SH-SY5Y (cell line): ENCODE measurements around the gene MTIF3.

Experiments
- GATA2 ChIP-seq: IDR thresholded peaks from 2 replicates; pipeline ENCODE4 v1.6.1; 2011; ENCODE audit warnings: mild to moderate bottlenecking, low read depth, low read length
- GATA3 ChIP-seq: IDR thresholded peaks from 2 replicates; pipeline ENCODE4 v1.6.1; 2011; ENCODE audit warnings: low read depth, mild to moderate bottlenecking, low read length, moderate library complexity

Gene MTIF3

DNA sequence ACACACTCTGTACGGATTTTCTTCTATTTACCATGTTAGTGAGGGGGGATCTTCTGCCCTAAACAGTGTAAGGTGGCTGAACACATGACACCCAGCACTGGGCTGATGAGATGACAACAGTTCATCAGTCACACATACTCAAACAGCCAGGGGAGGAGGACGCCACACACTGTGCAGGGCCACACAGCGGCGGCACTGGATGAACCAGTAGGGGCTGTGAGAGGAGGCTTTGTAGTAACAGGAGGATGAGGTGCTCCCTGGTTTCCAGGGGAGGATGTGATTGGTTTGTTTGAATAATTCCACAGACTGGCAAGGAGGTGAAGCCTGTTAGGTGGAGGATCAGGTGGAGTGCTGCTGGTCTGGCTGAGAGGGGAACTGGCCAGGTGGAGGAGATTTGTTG, 42.3 kb downstream of the MTIF3 start:
- TF ChIP-seq GATA2, result no peak

DNA sequence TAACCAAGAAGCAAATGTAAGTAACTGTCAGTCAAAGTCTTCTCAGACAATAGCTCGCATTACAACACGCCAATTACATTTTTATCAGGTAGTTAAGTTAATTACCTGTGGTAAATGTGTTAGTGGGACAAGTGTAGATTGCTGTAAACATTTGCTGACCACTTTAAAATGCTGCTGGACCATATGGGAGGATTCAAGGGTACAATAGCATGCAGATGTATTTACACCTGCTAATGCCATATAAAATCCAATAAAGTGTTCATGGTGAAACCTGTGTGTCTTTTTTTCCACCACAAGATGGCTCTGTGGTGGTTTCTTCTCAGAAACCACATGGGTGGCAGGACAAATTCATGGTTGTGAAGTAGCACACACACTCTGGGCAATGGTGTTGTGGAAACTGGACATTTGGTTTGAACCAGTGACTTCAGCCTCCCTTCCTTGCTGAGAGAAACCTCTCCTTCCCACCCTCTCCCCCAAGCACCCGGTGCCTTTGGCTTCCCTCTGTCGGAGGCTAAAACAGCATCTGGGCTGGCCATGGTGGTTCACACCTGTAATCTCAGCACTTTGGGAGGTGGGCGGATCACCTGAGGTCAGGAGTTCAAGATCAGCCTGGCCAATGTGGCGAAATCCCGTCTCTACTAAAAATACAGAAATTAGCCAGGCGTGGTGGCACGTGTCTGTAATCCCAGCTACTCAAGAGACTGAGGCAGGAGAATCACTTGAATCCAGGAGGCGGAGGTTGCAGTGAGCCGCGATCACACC, 44.0 kb downstream of the MTIF3 start:
- TF ChIP-seq GATA3, result no peak
- no peak for TF ChIP-seq GATA2

DNA sequence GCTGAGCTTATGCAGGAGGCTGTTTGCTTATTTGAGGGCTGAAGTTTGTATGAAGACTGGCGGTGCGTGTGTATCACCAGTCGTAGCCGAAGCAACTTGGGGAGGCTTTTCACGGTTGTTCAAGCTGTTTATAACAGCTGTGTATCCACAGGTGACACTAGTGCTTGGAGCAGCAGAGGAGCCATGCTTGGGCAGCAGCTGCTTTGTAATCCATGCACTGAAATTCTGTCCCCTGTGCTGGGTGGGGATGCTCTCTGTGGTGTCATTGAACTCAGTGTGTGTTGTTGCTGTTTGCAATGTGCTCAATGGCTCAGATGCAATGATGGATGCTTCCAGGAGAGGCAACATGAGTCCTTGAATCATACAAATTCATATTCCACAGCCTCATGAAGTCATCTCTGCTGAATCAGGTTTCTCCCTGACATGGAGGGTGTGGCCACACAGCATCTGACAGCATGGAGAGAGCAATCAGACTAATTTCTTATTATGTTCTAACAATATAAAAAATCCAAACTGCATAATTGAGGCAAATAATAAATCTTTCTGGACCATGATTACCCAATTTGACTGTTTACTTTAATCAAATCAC, 44.7 kb downstream of the MTIF3 start:
- TF ChIP-seq GATA3 (no peak), GATA2 (no peak)

DNA sequence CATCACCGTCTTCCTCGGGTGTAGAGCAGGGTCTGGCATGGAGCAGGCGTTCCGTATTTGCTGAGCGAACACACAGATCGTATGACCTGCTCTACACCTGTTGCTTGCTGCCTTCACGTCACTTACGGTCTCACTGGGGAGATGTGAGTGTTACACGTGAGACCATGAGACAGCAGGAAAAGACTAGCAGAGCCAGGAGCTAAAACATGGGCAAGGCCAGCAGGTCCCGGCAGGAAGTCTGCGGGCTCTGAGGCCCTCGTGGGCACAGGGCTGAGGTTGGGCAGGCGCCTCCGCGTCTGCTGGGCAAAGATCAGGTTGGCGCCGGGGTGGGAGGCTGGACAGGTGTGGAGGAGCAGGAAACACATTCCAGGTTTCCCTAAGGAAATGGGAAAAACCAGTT, 45.7 kb downstream of the MTIF3 start:
- TF ChIP-seq GATA3 (no peak), GATA2 (no peak)

DNA sequence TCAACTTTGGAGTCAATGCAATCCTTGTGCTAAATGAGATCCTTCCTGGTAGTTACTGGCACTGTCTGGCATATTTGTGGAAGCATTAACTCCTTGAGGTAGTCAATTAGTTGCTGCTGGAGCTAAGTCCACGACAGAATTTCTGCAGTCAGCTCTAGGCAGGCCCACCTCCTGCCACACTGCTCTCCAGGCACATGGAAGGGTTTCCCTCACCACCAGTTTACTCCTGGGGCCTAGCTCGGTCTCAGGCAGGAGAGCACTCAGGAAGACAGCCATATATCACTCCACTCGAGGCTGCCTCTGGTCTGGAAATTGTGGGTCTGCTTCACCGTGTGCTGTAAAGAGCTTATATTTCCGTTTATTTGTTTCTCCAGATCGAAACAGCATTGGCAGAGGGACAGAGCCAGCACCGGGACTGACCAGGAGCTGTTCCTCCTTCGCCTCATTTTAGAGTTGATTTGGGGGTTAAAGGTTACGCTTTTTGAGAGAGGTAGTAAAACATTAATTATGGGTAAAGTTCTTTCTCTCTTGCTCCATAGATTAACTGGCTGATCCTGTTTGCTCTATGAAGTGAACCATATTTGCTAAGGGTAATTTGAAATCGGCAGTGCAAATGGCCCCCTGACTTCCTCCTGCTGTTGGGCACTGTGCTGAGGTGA, 46.5 kb downstream of the MTIF3 start:
- TF ChIP-seq GATA2 (no peak), GATA3 (no peak)

DNA sequence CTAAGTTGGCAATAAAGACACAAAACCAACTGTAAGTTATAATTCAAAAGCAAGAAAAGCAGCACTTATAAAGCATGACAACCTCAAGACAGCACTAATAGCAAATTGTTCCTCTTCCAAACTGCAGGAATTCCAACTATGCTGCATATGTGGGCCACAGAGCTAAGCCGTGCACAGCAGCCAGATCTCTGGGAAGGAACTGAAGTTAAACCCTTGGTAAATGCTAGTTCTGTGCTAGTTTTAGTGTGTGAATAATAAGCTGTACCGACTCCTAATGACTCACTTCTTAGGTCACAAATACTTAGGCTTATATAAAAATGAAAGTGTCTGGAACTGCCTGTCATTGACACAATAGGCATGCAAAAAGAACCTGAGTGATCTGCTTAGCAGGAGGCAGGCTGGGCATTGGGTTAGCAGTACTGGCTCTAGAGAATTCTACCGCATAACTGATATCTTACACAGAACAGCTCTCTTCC, 47.1 kb downstream of the MTIF3 start:
- TF ChIP-seq GATA3 (no peak), GATA2 (no peak)

DNA sequence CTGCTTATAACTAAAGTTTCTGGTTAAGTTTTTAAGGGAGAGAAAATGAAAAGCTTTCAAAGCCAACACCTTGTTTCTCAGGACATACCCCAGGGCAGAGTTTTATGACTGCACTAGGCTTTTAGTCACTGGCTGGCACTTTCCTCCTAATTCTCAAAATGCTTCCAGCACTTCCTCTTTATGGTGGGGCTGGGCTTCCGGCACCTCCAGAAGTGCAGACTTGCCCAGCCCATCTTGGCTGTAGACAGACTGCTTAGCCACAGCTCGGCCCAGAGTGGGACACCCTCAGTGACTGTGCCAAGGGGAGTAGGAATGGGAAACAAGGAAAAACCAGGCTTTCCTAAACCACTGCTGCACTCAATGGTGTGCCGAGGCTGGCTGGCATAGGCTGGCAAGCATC, 49.2 kb downstream of the MTIF3 start:
- no peak for TF ChIP-seq GATA2
- no peak for TF ChIP-seq GATA3

DNA sequence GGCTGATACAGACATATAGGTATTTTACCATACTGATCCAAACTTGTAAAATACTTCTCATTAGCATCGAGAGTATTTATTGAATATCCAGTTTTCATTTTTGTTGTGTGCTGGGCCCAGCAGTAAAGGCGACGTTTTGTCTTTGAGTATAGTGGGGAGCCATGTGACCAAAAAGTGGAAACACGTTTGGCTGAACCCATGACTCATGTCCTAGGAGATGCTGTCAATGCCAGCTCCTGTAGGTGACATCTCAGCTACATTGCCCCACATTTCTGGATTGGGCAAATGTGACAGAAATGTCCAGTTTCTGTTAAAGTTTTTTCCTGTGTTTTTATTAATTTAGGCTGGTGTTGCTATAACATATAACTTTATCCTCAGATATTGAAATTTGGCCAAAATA, 52.0 kb downstream of the MTIF3 start:
- TF ChIP-seq GATA2 (no peak), GATA3 (no peak)

DNA sequence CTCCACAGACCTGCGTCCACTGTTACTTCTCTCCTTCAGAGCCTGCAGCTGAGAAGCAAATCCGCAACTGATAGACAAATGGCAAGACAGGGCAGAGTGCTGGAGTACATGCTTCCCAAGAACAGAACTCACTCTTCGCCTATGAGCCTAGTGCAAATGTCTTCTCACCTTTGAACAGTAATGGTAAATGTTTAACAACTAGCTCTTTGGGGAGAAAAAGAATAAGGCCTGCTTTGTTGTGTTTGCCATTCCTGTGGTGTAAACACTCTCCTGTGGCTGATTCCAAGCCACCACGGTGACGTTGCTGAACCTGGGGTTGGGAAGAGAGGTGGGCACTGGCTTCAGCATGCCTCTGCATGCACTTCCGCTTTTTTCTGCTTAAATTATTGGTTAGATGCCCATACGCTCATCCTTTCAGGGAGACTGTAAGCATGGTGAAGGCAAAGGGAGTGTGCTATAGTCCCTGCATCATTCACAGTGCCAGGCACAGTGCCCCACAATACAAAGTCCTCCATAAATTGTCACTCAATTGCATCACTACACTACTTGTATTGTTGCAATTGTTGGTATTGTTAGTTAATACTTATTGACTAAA, 54.0 kb downstream of the MTIF3 start:
- no peak for TF ChIP-seq GATA3
- no peak for TF ChIP-seq GATA2

DNA sequence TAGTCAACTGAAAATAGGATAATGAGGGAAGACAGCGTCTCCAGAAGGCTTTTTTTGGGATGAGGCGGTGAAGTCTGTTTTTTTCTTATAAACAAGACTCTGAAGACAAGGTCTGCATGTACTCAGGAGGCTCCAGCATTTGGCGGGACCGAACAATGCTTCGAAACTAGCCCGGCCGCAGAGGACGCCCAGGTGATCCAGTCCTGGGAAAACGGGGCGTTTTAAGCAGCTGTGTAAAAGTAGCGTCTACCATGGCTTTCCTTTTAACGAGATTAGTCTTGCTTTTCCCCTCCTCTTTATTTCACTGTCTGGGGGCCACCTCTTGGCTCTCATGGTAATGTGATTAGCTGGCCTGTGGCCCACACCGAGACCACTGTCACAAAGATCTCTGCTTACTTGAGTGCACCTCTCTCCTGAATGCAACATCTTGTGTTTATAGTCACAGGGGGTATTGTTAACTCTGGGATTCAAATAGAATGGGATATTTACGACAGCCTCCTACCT, 55.3 kb downstream of the MTIF3 start:
- no peak for TF ChIP-seq GATA3
- TF ChIP-seq GATA2, result no peak

DNA sequence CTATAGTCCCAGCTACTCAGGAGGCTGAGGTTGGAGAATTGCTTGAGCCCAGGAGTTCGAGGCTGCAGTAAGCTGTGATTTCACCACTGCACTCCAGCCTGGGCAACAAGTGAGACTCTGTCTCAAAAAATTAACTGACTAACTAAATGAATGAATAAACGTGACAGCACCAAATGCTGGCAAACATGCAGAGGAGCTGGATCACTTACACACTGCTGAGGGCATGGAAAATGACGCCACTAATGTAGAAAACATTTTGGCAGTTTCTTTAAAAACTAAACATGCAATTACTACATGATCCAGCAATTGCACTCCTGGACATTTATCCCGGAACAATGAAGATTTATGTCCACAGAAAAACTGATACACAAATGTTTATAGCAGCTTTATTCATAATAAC, 57.3 kb downstream of the MTIF3 start:
- no peak for TF ChIP-seq GATA2
- no peak for TF ChIP-seq GATA3

DNA sequence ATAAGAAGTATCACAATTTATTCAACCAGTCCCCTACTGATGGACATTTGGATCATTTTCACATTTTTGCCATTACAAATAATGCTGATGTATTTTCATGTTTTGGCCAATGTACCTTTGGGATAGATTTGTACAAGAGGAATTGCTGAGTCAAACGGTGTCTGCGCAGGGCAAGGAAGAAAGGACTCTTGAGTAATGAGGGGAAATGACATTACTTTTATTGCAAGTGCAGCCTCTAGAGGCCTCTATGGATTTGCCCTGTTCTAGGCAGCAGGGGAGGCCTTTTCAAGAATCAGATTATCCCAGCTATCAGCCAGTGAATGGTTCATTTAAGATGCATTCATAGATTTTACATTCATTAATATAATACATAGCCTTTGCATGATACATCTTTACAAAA, 58.9 kb downstream of the MTIF3 start:
- no peak for TF ChIP-seq GATA3
- TF ChIP-seq GATA2, result no peak

DNA sequence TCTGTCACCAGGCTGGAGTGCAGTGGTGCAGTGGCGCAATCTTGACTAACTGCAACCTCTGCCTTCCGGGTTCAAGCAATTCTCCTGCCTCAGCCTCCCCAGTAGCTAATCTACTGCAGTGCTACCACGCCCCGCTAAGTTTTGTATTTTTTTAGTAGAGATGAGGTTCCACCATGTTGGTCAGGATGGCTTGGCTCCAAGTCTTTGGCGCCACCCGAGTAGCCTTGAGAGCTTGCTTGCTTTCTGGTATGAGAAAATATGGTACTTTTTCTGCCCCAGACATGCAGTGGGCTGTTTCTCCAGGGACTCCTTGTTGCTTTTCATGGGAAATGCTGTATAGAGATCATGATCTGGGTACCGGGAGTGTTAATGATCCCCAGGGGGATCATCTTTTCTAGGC, 60.5 kb downstream of the MTIF3 start:
- no peak for TF ChIP-seq GATA2
- TF ChIP-seq GATA3, result no peak

DNA sequence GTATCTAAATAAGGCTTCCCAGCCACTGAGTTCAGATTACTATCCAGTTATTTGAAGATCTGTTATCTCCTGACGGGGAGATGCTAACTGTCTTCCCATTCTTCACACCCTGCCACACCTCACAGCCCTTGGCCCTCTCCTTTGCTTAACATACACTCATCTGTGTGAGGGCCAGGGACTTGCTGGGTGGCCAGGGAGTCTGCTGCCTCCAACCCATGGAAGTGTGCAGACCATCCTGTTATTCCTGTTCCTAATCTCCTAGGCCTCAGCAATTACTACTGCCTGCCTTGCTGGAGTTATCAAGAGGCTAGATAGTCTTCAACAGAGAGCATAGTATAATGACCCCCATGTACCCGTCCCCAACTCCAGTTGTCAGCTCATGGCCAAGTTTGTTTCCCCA, 62.1 kb downstream of the MTIF3 start:
- no peak for TF ChIP-seq GATA3
- no peak for TF ChIP-seq GATA2
